Measurements from ENCODE around the gene AMOTL1.

Gene AMOTL1

DNA sequence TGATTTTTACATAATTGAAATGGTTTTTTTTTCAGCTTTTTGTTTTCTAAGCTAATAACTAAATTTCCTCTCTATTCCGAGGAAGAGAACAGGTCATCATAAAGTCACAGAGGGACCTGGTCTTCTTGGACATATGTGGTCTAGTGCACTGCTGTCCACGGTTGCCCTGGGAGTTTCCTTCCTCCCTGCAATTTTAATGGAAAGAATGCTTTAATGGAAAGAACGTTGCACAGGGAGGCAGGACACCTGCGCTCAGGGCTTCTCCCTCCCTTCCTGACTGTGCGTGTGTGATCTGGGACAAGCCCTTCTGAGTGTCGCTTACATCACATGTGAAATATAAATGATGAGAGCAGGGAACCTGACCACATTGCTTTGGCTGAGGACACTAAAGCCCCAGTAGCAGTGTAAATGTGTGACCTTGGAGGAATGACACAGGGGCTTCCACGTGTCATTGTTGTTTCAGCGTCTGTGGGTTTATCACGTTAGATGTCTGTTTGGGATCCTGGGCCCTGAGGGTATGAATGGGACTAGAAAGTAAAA, 93.2 kb downstream of the AMOTL1 start:
- DNase-seq, result no peak

DNA sequence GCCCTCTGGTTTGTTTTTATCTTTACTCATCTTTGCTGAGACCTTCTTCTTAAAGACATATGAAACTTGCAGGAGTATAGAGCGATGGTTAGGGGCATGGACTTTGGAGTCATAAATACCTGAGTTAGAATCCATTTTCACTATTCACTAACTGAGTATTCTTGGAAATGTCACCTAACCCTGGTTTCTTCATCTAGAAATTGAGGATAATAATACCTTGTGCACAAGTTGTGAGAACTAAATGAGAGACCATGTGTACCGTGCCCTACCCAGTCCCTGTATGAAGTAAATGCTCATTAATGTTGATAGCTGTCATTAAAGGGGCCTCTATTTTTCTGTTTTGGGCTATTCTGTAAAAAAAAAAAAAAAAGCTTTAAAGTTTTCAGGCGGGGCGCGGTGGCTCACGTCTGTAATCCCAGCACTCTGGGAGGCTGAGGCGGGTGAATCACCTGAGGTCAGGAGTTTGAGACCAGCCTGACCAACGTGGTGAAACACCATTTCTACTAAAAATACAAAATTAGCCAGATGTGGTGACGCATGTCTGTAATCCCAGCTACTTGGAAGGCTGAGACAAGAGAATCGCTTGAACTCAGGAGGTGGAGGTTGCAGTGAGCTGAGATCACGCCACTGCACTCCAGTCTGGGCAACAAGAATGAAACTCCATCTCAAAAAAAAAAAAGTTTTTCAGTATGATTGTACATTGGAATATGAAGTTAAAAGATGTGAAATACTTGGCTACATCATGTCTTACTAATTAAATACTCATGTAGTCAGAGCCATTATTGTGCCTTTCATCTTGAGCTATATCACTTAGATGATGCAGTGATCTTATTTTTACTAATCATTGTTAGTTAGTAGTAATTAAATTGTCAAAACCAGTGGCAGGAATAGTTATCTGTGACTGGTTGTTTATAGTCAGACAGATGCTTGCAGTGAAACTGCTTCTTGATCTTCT, 95.0 kb downstream of the AMOTL1 start:
- DNase-seq, result no peak

DNA sequence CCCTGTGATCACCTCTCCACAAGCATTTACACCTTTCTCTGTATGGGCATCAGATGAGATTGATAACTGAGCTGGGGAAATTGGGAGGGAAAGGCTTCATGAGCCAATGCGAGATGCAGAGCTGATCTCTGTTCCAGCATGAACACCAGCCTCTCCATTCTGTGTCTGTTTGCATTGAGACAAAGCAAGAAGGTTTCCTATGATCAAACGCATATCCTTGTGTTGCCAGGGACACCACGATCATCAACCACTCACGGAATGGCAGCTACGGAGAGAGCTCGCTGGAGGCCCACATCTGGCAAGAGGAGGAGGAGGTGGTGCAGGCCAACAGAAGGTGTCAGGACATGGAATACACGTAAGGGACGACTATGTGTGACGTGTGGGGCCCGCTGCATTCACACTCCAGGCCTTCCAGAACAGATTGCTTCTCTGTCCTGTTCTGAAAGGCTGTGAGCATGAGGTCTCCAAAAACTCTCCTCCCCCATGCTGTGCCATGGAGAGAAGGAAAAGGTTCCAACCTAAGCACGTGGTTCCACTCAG, 96.4 kb downstream of the AMOTL1 start:
- DNase-seq, result no peak

DNA sequence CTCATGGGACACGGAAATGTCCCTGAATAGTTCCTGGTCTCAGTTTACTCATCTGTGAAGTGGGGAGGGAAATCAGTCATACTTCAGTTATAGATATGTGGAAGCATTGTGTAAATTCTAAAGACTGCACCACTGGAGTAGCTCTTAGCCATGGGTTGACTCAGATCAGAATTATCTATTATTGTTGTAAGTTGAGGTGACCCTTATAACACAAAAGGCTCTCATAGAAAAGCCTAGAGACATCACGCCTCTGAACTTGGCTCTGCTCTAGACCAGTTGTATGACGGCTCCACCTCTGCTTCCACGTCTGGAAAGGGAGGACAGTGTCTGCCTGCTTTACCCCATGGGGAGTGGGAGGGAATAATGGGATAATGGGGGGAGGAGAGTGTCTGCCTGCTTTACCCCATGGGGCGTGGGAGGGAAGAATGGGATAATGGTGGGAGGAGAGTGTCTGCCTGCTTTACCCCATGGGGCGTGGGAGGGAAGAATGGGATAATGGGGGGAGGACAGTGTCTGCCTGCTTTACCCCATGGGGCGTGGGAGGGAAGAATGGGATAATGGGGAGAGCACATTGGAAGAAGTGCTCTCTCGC, 98.2 kb downstream of the AMOTL1 start:
- peak in 1 of 3 experiments; percentile 19 for DNase-seq

DNA sequence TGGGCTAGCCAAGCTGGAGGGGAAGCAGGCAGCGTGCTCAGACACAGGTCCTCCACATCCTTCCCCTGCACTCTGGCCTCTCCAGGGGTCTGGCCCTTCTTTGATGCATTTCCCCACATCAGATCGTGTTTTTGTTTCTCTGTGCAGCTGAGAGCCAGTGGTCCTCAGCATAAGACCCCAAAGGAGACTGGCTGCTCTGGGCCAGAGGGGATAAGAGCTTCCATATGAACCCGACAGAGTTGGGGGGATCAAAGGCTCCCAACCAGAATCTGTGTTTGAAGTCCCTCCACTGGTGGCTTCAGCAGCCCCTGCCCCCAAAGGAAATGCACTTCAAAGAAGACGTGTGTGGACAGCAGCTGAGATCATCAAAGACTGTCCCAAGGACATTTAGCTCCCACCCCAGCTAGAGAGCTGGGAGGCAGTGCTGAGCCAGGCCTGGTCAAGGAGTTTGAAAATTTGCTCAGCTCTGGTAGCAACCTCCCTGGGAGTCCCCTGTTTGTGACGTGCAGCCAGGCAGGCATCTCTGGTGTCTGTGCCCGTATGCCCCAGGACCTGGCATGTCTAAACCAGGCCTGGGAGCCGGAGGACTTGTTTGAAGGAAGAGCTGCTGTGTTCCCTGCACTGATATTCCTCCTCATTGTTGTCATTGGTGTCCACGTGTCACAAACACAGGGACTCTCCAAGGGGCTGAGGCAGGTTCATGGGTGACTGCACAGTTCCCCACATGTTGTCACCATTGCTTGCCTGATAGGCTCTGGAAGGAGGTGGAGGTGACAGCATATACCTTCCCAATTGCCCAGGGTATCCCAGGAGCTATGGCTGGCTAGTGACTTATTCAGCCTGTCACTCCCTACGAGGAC, 99.0 kb downstream of the AMOTL1 start:
- DNase-seq, result no peak

DNA sequence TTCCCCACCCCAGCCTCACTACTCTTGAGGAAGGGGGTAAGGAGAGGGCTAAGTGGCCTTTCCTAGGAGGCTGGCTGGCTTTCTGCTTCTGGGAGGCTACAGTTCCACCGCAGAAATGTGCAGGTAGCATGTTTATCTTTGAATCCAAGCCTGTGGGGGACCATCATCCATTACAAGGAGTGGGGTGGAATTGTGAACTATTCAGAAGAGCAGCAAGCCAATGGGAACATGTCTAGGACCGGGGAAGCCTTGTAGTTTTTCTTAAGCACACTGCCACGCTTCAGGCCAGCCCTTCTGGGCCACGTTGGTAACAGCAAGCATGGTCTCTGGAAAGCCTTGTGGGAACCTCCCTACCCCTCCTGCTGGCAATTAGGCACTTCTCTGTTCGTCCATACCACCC, 100.3 kb downstream of the AMOTL1 start:
- DNase-seq, result no peak

DNA sequence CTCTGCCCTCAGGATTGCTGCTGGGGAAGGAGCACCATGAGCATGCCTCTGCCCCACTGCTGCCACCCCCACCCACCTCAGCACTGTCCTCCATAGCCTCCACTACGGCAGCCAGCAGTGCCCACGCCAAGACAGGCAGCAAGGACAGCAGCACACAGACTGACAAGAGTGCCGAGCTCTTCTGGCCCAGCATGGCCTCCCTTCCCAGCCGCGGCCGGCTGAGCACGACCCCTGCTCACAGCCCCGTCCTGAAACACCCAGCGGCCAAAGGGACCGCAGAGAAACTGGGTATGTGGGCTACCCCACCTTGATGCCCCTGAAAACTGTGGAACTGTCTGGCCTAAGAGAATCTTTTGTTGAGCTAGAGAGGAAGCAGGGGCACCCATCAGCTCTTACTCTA, 101.0 kb downstream of the AMOTL1 start:
- DNase-seq, result no peak

DNA sequence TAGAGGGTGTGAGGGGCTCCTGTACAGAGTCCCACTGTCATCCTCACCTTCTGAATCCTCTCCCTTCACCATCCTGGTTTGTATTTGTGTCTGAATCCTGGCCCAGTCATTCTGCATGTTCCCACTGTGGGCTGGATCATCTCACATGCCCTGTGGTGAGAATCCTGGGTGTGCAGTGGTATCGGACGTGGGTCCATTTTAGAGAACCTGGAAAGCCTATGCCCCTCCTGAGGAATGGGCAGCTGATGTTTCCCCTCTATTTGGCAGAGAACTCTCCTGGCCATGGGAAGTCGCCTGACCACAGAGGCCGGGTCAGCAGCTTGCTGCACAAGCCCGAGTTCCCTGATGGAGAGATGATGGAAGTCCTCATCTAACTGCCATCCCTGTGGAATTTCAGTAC, 102.3 kb downstream of the AMOTL1 start:
- DNase-seq, result no peak

DNA sequence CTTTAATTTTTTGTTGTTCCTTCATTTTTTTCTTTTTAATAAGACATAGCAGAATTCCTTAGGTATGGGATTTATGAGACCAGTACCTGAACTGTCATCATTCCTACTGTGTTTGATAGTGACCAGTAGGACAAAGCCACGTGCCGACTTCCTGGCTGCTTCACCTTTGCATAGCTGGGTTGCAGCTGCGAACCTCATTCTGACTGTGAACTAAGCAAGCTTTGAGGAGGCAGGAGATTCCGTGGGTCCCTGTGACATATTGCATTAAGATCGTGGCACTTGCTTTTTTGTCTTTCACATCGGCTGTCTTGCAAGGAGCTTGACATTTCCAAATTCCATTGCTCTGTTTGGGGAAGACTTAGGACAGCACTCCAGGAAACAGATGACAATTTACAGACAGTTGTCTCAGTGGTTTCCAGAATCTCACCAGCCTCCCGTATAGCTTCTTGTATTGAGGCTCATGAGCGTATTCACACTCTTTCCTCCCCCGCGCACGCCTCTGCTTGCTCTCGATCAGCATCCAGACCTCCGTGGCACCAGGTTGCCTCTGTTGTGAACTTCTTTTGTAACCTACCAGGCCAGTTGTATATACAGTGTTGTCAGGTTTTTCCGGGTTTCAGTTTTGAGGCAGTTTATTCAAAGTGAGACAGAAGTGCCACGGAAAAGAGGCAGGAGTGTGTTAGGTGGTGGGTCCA, 103.5 kb downstream of the AMOTL1 start:
- no peak for DNase-seq

DNA sequence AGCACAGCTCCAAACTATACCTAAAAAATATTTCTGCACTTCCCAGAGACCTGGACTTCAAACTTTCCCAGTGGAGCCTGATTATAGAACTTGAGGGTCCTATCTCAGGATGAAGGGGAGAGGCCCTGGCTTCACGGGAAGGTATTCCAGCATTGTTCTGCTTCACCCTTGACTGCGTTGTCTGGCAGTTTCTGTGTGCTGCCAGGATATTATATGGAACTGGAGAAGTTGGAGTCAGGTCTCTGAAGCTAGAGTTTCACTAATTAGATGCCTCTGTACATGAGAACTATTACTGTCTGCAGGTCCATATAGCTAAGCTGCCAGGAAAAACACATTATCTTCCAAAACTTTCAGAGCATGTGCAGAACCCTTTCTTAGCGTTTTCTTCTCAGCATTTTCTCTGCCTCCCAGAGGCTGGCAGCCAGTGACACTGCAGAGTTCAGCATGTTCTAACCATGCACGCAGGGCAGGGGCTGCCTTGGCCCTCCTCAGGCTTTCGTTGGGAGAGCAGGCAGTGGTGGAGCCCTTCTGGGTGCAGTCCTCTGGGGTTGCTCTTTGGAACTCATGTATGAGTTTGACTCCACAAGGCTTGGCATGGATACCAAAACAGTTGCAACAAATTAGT, 105.9 kb downstream of the AMOTL1 start:
- DNase-seq, result no peak

DNA sequence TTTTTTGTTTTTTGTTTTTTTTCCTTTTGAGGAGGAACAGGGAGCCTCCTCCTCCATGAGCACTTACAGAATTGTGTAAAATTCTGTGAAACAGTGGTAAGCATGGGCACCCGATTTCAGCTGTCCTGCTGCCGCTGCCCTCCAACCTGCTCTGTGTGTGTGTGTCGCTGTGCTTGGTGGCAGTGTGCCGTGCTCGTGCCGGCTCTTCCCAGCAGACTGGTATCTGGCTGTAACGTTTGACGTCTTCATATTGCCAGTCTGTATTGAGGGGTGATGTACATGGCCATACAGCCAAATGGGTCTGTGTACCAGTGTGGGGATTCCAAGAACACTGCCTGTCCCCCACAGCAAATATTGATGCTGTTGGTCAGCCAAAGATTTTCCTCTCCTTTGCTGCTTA, 108.1 kb downstream of the AMOTL1 start:
- DNase-seq, result no peak

DNA sequence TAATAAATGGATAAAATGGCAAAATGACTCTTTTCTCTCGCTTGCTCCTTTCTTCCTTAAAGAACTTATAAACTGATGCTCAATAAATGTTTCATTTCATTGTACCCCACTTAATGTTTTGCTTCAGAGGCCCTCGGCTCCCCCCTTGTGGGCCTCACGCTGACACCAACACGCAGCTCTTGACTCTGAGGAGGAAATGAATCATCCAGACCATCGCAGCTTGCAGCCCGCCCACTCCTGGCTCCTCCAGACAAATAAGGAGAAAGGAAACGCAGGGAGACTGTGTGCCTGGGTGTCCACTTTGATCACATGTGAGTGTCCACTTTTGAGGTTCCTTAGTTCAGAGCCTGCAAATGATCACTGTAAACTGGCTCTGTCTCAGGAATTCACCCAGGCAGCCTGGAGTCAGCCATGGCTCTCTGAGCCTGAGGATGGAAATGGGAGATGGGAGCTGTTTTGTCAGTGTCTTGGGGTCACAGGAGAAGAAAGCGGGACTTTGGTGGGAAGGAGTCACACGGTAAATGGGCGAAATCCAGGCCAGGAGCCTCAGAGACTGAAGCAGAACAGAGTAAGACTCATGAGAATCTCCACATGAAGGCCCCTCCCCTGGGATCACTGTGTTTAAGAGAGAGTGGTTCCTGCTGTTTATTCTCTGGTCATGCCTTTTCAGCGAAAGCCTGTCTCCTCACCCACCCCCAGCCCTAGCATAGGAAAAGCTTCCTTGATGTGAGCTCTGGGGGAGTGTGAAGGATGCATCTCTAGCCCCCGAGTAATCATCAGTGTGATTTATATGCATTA, 108.7 kb downstream of the AMOTL1 start:
- peak in 2 of 3 experiments; percentile 59 to 76 for DNase-seq

DNA sequence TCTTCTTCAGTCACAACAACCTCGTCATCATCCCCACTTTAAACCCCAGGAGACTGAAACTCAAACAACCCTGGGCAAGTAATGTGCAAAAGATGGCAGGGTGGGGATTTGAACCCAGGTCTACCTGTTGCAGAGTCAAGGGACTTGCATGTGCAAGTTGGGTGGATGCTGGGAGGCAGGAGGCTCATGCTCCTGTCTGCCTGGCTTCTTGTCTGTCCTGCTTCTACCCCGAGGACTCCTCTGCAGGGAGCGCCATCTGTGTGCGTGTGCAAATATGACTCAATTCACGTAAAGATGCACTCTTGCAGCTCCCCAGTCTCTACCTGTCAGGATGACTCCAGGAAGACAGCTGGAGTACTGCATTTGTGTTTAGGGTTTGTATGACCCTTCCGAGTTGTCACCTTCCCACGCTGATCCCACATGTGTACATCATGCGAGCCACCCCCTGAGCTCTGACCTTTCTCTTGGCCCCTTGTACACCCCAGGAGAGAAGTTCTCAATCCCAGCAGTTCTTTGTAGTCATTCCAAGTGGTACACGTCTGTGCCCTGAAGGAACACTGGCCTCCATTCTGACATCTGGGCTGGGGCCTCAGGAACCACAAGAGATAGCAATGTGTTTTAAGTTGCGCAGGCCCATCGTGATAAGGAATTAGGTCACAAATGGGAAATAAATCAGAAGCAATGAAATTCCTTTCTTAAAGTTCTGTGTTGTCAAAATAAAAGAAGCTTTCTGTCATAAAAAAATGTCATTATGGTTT, 109.5 kb downstream of the AMOTL1 start:
- peak in 1 of 3 experiments; percentile 44 for DNase-seq

DNA sequence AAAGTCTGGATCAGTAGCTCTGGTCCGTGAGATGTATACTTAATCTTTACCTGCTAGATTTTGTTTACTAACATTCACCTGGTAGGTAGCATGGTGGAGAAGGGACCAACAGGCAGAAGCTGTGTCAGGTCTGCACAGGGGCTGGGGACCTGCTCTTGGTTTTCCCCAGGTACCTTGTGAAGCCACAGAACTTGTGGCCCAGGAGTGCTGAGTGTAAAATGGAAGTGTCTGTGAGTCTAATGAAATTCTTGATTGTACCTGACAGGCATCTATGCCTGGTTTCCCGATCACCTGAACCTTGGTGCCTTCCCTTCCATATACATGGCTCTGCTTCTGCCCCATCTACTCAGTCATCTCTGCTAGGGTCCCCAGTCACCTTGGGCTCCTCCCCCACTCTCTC, 110.8 kb downstream of the AMOTL1 start:
- no peak for DNase-seq

DNA sequence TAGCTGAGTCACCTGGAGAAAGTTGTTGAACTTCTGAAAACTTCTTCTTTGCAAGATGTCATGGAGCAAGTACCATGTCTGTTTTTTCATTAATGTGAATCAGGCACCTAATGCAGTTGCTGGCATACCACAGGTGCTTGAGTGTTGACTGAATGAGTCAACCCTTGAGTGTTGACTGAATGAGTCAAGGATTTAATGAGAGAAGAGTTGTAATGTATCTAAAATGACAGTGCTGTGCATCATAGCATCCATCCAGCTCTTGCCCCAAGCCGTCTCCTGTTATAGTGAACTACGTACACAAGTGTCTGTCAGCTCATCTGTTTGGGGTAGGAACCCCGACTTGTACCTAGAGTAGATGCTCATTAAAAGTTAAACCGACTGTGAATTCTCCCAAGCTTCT, 112.1 kb downstream of the AMOTL1 start:
- no peak for DNase-seq

DNA sequence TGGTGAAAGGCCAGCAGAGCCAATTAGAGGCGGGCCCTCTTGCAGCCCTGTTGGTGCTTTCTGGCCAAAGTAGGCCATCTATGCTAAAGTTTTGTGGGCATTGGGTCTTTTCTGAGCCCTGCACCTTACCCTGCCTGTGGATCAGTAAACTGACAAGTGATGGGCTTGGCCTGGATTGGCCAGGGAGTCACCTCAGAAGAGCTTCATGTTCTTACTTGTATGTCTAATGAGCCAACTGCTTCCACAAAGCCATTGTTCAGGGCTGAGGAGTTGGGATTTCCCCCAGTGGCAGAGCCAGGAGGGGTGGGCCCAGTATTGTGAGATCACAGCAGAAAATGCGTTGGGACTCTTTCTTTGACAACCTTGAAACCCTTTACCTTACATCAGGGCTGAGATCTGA, 114.8 kb downstream of the AMOTL1 start:
- DNase-seq, result no peak

DNA sequence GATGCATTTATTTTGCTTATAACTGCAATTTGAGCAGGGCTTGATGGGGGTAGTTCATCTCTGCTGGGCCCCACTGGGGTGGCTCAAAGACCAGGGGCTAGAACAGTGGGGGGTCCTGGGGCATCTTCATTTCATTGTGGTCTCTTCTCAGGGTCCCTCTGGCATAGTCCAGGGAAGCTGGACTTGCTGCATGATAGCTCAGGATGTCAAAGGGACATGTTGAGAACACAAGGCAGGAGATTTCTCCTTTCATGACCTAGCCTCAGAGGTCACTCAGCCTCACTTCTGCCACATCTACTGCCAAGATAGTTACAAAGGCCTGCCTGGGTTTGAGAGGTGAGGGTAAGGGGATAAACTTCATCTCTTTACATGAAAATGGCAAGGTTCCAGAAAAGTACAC, 115.7 kb downstream of the AMOTL1 start:
- DNase-seq, result no peak

DNA sequence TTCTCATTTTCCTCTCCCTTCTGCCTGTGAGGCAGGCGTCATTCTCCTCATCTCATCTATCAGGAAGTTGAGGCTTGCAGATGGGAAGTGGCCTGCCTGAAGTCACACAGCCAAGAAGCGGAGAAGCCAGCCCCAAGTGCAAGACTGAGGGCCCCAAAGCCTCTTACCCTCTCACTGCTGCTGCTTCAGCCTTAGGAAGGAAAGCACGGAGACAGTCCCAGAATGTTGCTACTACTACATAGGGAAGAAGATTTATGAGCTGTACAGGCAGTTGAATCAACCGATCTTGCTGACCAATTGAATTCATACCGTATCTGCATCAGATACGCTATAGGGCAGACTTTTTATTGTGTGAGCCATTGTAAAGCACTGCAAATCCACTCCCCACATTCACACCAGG, 116.2 kb downstream of the AMOTL1 start:
- DNase-seq, result no peak

DNA sequence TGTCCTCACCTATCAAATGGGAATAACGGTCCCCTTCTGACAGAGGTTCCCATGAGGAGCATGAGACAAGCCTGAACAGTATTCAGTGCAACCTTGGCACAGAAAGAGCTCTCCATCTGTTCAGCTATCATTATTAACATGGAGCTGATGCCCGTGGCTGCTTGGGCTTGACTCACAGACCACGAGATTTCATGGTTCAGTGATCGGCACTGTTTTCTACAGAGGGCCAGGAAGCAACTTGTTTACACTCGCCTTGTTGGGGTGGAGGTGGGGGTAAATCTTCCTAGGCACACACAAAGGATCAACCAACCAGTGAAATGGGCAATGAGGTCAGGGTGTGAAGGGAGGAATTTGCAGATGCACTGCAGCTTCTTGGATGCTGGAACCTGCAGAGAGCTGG, 117.0 kb downstream of the AMOTL1 start:
- no peak for DNase-seq

DNA sequence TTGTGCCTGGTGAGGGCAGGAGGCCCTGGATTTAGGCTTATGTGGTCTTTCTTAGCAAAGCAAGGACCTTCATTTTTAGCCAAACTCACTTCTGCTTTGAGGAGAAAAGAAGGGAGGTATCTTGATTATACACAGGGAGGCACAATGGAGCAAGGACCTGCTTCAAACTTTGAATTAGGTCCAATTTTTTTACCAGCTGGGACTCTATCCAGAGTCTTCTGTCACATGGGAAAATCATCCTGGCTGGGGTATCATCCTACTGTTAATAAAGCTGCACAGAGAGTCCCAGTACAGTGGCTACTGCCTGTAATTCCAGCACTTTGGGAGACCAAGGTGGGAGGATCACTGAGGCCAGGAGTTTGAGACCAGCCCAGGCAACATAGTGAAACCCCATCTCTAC, 117.4 kb downstream of the AMOTL1 start:
- DNase-seq, result no peak

Measured in NCI-H1417 (cell line).